DMS153 treated with DMSO at 0.1 percent for 48 hours (cell line): Measurements from ENCODE around the gene PSMB3.
"Not testable (repeated sequence)": the region's sequence is repeated elsewhere in the genome, so short reads cannot be mapped to it uniquely, and the experiment has no call there.

ENCODE experiments used
- DNase-seq: peaks from one replicate; lab custom pipeline; 2025; ENCODE audit not compliant: unreplicated experiment; lab: John Stamatoyannopoulos, UW

The PSMB3 gene

DNA sequence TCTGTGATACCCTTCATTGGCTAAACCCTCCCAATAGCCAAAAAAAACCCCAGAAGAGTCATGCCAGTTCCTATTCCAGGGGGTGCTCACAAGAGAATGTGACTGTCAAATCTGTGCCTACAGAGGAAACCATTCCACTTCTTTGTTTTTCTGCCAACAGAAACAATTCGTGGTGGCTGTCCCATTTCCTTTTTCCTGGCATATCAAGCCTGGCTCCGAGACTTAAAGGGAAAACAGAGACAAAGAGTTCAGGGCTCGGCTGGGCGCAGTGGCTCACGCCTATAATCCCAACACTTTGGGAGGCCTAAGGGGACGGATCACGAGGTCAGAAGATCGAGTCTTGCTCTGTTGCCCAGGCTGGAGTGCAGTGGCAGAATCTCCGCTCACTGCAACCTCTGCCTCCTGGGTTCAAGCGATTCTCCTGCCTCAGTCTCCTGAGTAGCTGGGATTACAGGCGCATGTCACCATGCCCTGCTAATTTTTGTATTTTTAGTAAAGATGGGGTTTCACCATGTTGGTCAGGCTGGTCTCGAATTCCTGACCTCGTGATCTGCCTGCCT lies 37.7 kb downstream of the PSMB3 start:
- DNase-seq, result not testable (repeated sequence)

DNA sequence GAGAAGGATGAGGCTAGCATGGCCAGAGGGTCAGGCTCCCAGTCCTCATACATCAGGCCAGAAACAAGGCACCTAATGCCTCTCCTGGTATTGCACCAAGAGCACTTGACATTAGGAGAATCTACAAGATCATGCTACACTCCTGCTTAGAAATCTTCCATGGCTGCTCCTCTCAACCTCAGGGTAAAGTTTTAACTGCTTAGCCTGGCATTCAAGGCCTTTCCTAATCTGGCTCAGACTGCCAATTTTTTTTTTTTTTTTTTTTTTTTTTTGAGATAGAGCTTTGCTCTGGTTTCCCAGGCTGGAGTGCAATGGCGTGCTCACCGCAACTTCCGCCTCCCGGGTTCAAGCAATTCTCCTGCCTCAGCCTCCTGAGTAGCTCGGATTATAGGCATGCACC lies 38.6 kb downstream of the PSMB3 start:
- no peak for DNase-seq

DNA sequence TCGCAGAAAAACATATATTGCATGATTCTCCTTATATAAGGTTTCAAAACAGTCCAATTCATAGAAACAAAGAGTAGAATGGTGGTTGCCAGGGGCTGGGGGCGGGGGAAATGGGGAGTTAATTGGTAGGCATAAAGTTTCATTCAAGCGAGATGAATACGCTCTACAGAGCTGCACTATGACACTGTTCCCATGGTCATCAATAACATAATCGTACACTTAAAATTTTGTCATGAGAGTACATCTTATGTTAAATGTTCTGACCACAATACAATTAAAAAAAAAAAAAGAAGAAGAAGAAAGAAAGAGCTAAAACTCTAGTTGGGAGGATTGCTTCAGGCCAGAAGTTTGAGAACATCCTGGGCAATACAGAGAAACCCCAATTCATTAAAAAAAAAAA lies 41.7 kb downstream of the PSMB3 start:
- DNase-seq, result no peak

DNA sequence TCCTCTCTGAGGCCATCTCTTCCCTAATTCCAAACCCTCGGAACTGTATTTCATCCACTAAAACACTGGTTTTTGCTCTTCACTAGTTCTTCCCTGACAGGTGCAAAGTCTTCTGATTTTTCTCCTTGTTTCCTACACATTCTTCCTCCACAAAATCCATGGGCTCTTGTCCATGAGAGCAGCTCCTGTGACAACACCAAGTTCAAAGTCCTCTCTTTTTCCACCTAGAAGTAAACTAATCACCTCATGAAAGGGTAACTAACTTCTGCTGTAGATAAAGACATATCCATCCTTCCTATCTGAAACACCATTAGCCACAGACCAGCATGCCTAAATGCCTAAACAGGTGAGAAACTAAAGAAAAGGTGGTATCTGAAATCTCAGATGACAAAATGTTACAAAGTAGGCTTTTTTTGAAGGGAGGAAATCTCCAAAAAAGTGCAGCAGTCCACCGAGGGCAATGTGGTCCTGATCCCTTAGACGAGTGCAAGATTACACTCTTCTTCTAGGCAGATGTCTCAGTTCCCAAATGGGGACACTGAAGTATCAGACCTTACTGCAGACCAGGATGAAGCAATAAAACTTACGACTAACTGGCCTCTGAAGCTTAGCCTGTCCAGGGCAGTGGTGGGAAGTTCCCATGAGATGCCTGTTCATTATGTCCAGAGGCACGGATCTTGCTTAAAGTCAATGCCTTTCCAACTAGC lies 44.1 kb downstream of the PSMB3 start:
- DNase-seq, result no peak

DNA sequence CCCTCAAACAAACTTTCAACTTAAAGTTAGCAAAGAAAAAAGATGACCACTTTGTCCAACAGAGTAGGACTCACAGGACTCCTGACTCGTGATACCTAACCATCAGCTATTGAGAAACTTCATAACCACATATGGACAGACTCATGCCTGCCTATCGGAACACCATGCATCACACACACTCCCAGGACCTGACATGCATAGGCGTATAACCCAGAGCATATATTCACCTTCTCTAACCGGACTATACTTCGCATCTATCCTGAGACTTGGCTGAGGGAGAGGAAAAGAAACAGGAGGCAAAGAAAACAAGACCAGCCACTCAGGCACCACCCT lies 44.6 kb downstream of the PSMB3 start:
- DNase-seq, result no peak

DNA sequence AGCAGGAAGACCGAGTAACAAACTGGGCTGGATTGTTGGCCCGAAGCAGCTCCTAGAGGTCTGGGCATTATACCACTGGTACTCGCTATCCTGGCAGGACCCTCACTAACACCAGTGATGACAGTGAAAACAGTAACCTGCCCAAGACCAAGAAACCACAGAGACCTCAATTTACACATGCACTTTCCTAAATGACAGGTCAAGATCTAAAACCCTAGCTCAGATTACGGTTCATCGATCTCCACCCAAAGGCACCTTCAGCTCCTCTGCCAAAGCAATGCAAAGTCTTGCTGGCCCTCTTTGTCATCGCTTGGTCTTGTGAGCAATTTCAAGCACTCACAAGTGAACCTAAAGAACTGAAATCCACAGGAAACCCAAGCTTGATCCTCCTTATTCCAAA lies 45.3 kb downstream of the PSMB3 start:
- DNase-seq, result no peak

DNA sequence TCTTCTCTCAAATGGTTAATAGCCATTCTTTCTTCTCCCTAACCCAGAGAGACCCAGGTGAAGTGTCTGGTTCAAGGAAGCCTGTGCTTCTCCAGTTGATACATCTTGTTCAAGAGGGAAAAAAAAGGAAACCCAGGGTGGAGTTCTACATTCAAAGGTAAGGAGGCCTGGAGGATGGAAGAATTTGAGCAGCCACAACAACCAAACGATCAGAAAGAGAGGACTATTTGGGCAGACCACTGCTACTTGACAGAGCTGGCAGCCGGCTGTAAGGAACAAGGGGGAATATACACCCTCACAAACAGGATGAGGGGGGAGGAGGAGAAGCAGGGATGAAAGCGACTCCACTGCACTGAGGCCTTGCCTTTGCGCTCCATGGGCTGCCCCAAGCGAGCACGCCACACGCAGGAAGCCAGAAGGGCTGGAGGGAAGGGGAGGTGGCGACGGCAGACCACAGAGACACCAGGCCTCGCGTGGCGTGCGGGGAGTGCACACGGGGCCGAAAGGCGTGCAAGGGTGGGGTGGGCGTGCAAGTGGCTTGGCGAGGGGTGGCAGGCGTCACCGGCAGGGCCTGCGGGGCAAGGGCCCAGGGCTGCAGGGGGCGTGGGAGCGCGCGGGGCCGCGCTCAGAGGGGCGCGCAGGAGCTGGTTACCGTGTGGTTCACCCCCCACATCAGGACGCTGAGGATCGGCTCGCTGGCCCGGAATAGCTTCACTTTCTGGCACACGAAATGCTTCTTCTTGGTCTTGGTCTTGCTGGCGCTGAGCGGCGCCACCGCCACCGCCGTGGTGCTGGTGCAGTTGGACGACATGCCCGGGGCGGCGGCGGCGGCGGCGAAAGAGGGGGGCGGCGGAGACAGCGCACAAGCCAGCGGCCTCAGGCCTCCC lies 46.3 kb downstream of the PSMB3 start:
- DNase-seq, result no peak

DNA sequence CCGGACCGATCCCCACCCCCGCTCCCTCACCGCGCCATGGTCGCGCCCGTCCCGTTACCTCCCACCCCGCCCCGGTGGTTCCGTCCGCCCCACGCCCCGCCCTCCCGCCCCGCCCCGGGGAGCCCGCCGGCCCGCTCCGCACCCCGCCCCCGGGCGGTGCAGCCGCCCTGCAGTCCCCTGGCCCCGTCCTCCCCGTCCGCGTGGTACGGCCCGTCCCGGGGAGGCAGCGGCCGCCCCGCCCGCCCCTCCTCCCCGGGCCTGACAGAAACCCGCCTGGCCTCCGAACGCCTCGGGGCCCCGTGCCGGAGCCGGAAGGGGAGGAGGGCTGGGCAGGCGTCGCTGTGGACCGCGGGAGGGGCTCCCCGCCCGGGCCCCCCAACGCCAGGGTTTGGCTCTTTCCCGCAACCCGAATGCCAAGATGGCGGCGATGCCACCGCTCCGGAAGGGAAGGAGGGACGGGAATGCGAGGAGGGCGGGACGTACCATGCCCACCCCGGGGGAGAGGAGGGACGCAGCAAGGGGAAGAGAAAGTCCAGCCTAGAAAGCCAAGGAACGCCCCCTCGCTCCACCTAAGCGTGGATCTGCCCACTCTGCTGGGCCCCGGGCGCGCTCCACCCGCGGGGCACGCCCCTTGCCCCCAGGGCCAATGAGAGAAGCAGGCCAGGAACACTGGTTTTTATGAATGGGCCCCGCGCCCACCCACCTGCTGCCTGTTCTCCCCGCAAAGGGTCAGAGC lies 47.1 kb downstream of the PSMB3 start, which contains the start of gene PIP4K2B:
PIP4K2B (minus strand) TSS at position 56 of the 736 bp plus-strand sequence. CDS start 132 bp downstream, outside the sequence.
- peak; percentile 96 for DNase-seq

DNA sequence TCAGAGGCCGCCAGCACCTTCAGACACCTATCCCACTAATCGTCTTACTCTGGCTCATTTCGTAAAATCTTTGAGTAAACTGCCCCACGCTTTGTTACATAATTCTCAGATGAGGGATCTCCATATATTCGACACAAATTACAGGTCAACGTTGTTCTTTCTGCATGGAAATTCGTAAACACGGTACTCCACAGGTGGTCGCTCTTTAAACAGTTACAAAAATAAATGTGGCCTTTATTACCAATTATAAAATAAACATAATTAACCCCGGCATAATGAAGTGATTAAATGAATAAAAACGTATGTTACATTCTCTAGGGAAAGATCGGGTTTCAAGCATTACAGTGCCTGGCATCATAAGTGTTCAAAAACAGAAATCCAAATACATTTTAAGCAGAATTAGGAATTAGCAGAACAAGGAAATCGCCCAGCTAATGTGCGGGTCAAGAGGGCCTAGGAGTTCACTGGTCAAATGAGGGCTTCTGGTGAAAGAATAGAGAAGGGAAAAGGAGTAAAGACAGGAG lies 47.8 kb downstream of the PSMB3 start:
- no peak for DNase-seq

DNA sequence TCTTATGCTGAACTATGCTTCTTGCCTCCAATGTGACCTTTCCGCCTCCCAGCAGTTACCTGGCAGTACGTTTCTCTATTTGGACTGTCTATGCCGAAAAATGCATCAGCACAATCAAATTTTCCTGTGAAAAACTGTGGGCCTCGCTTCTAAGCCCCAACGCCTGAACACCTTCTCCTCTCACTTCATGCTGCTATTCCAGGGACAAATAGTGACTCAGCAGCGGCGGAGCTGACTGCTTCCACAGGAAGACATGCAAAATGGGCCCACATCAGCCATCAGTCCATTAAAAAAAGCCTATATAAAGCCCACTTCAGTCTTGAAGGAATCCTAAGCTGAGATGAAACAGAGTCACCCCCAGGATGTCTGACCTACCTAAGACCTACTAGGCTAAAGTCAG lies 57.3 kb downstream of the PSMB3 start:
- DNase-seq, result no peak
